H9 (cell line): ENCODE results near the gene ECEL1. TPM values are rescaled to one million over a fixed set of nuclear protein-coding genes. Genes with fewer than 3 reads are reported as not detected.

ENCODE experiments used
- DNase-seq: peaks from one replicate; pipeline ENCODE4 v3.0.0-alpha.2; 2017
- H2AFZ ChIP-seq: one replicate; pipeline ENCODE4 v1.6.1; 2013; ENCODE audit warnings: mild to moderate bottlenecking, low read length, control low read depth, moderate library complexity
- H2AK5ac ChIP-seq: 2 replicates; pipeline ENCODE4 v1.6.1; 2013; ENCODE audit warnings: low read length, control low read depth, mixed read lengths; ENCODE audit not compliant: insufficient read length
- H2BK120ac ChIP-seq: one replicate; pipeline ENCODE4 v1.6.1; 2013; ENCODE audit warnings: low read depth, mild to moderate bottlenecking, low read length, control low read depth, inconsistent platforms; ENCODE audit not compliant: poor library complexity, severe bottlenecking
- H2BK12ac ChIP-seq: 2 replicates; pipeline ENCODE4 v1.6.1; 2013; ENCODE audit warnings: low read length, control low read depth, mixed read lengths, low read depth; ENCODE audit not compliant: insufficient read length
- H2BK15ac ChIP-seq: 2 replicates; pipeline ENCODE4 v1.6.1; 2013; ENCODE audit warnings: low read depth, low read length, control low read depth
- H2BK20ac ChIP-seq: one replicate; pipeline ENCODE4 v1.6.1; 2013; ENCODE audit warnings: low read depth, mild to moderate bottlenecking, low read length, control low read depth, inconsistent platforms; ENCODE audit not compliant: poor library complexity, severe bottlenecking
- H2BK5ac ChIP-seq: 2 replicates; pipeline ENCODE4 v1.6.1; 2013; ENCODE audit warnings: low read length, control low read depth, mixed read lengths; ENCODE audit not compliant: insufficient read length
- H3K14ac ChIP-seq: 2 replicates; pipeline ENCODE4 v1.6.1; 2013; ENCODE audit warnings: low read length, control low read depth; ENCODE audit not compliant: insufficient read depth
- H3K18ac ChIP-seq: 2 replicates; pipeline ENCODE4 v1.6.1; 2013; ENCODE audit warnings: low read depth, mild to moderate bottlenecking, mixed read lengths, low read length, control low read depth; ENCODE audit not compliant: insufficient read length
- H3K23ac ChIP-seq: 2 replicates; pipeline ENCODE4 v1.6.1; 2013; ENCODE audit warnings: low read length, control low read depth, mixed read lengths, low read depth; ENCODE audit not compliant: insufficient read length
- H3K23me2 ChIP-seq: 2 replicates; pipeline ENCODE4 v1.6.1; 2013; ENCODE audit warnings: low read depth, mild to moderate bottlenecking, mixed read lengths, low read length, control low read depth; ENCODE audit not compliant: insufficient read length, poor library complexity, severe bottlenecking
- H3K27ac ChIP-seq: 2 replicates; pipeline ENCODE4 v1.5.1; 2013; ENCODE audit warnings: low read length, control low read depth, mixed read lengths, low read depth; ENCODE audit not compliant: insufficient read length
- H3K27me3 ChIP-seq: 2 replicates; pipeline ENCODE4 v1.6.1; 2013; ENCODE audit warnings: low read length, control low read depth, inconsistent platforms; ENCODE audit not compliant: insufficient read depth
- H3K4ac ChIP-seq: 2 replicates; pipeline ENCODE4 v1.6.1; 2013; ENCODE audit warnings: low read depth, mild to moderate bottlenecking, control low read depth, inconsistent platforms, low read length, moderate library complexity
- H3K4me1 ChIP-seq: 2 replicates; pipeline ENCODE4 v1.6.1; 2013; ENCODE audit warnings: low read length, control low read depth, inconsistent platforms; ENCODE audit not compliant: insufficient read depth
- H3K4me2 ChIP-seq: 2 replicates; pipeline ENCODE4 v1.6.1; 2013; ENCODE audit warnings: low read length, control low read depth, mixed read lengths; ENCODE audit not compliant: insufficient read length, insufficient read depth
- H3K56ac ChIP-seq: 2 replicates; pipeline ENCODE4 v1.6.1; 2013; ENCODE audit warnings: low read depth, mild to moderate bottlenecking, mixed read lengths, low read length, control low read depth; ENCODE audit not compliant: insufficient read length
- H3K79me1 ChIP-seq: 2 replicates; pipeline ENCODE4 v1.6.1; 2013; ENCODE audit warnings: low read depth, mild to moderate bottlenecking, moderate library complexity, low read length, control low read depth, inconsistent platforms; ENCODE audit not compliant: insufficient read depth, poor library complexity, severe bottlenecking
- H3K79me2 ChIP-seq: 2 replicates; pipeline ENCODE4 v1.6.1; 2013; ENCODE audit warnings: low read length, control low read depth, inconsistent platforms; ENCODE audit not compliant: insufficient read depth
- H3K9ac ChIP-seq: 2 replicates; pipeline ENCODE4 v1.6.1; 2013; ENCODE audit warnings: low read length, control low read depth, mixed read lengths; ENCODE audit not compliant: insufficient read length; ENCODE audit errors: extremely low read depth
- H3K9me3 ChIP-seq: one replicate; pipeline ENCODE4 v1.6.1; 2013; ENCODE audit warnings: low read depth, low read length, inconsistent platforms; ENCODE audit not compliant: control insufficient read depth
- H3T11ph ChIP-seq: one replicate; pipeline ENCODE4 v1.6.1; 2013; ENCODE audit warnings: mild to moderate bottlenecking, low read length, control low read depth, inconsistent platforms
- H4K20me1 ChIP-seq: one replicate; pipeline ENCODE4 v1.6.1; 2013; ENCODE audit not compliant: control insufficient read depth, insufficient read length, insufficient read depth
- H4K5ac ChIP-seq: 2 replicates; pipeline ENCODE4 v1.6.1; 2013; ENCODE audit warnings: low read depth, mild to moderate bottlenecking, mixed read lengths, low read length, control low read depth; ENCODE audit not compliant: insufficient read length
- H4K8ac ChIP-seq: replicated peaks from 2 replicates; pipeline ENCODE4 v1.6.1; 2013; ENCODE audit warnings: low read length, control low read depth, mixed read lengths, low read depth; ENCODE audit not compliant: insufficient read length
- H4K91ac ChIP-seq: 2 replicates; pipeline ENCODE4 v1.6.1; 2013; ENCODE audit warnings: low read depth, mild to moderate bottlenecking, moderate library complexity, mixed read lengths, low read length, control low read depth; ENCODE audit not compliant: insufficient read length
- H3K27ac Mint-ChIP-seq, 3 experiments: 2 replicates in 2 of 3; 3 replicates in 1 of 3; pipeline ENCODE4 v1.8.0; 2020 to 2021; ENCODE audit warnings: mixed read lengths in 3 of 3, mild to moderate bottlenecking in 1 of 3, moderate library complexity in 1 of 3
- H3K27me3 Mint-ChIP-seq: 2 replicates; pipeline ENCODE4 v1.8.0; 2021; ENCODE audit warnings: low read depth, mild to moderate bottlenecking, moderate library complexity, mixed read lengths
- H3K36me3 Mint-ChIP-seq, 3 experiments: 2 replicates in 2 of 3; 3 replicates in 1 of 3; pipeline ENCODE4 v1.8.0; 2020 to 2021; ENCODE audit warnings: low read depth in 3 of 3, mixed read lengths in 3 of 3; ENCODE audit not compliant: insufficient read depth in 1 of 3
- H3K4me1 Mint-ChIP-seq, 2 experiments: 2 replicates each; pipeline ENCODE4 v1.8.0; 2020; ENCODE audit warnings: mixed read lengths in 2 of 2
- H3K4me3 Mint-ChIP-seq, 2 experiments: 2 replicates in 1 of 2; 3 replicates in 1 of 2; pipeline ENCODE4 v1.8.0; 2020 to 2021; ENCODE audit warnings: mild to moderate bottlenecking in 2 of 2, mixed read lengths in 2 of 2, moderate library complexity in 1 of 2
- H3K9me3 Mint-ChIP-seq, 2 experiments: 2 replicates in 1 of 2; 3 replicates in 1 of 2; pipeline ENCODE4 v1.8.0; 2020; ENCODE audit warnings: mild to moderate bottlenecking in 2 of 2, mixed read lengths in 2 of 2, moderate library complexity in 1 of 2
- CTCF ChIP-seq: fragments of 200-600 bp; sonication (generic); conservative IDR thresholded peaks from 3 replicates; pipeline ENCODE4 v1.8.0; 2021; ENCODE audit warnings: antibody characterized with exemption, mild to moderate bottlenecking
- WGBS: extraction: QIAGEN DNeasy Blood & Tissue Kit; methylation state at CpG from one replicate; pipeline ENCODE4 v1.1.7; 2013; ENCODE audit warnings: missing lambda C conversion rate, low lambda C conversion rate, mixed read lengths; ENCODE audit not compliant: insufficient read length; ENCODE audit errors: extremely low coverage; 5-methylcytosine and 5-hydroxymethylcytosine counted together
- total RNA-seq: library from RNA; stranded (reverse); gene quantifications from 2 replicates; pipeline ENCODE4 v1.2.1, GENCODE V29; 2021

ECEL1 gene
- total RNA-seq, 1 experiment from 2014 or later: 8.4 TPM

DNA sequence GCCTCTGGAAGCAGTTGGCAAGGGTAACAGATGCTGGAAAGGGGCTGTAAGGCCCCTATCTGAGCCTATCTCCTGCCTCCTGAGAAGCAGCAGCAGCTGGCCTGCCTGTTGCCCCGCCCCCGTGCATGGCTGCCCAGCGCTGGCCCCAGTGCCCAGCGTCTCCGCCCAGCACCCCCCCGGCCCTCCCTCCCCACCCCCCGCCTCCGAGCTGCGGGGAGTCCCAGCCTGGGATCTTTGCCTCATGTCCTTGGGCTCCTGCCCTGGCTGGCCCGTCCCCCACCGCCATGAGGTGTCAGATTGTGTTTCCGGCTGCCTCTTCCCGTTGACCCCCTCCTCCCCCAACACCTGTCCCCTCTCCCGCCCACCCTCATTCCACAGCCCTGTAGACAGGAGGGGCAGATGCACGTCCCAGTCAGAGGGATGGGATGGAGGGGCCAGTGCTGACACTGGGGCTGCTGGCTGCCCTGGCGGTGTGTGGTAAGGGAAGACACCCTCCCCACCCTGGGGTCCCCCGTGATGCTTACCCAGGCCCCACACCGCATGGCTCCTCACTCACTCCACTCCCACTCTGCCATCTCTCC is 38.2 kb upstream of the ECEL1 start, which contains the start of gene CHRND:
TSS of gene CHRND (plus strand) at position 370 of the 581 bp plus-strand sequence. CDS start at position 426, 56 bp downstream.
- Mint-ChIP-seq H3K4me1 (peaks cover 9 to 31% of the 10 kb centered on the region in 2 experiments), H3K27me3 (peaks cover 75% of the 10 kb centered on the region)
- peaks cover 15% of the 10 kb centered on the region for H3K27me3 ChIP-seq

More for the DNA sequence above, 38.2 kb upstream of the ECEL1 start, which contains the start of gene CHRND:
- H3K36me3 Mint-ChIP-seq: peaks cover 0 to 1% (median 0%) of the 10 kb centered on the region in 3 experiments; a peak in 1 of 7 replicates
- no peak within 1 kb of the TSS for H3K9ac ChIP-seq
- H2BK20ac ChIP-seq: no peak within 1 kb of the TSS
- H2BK15ac ChIP-seq: no peak within 1 kb of the TSS
- H2AK5ac ChIP-seq: no peak within 1 kb of the TSS
- no peak within 1 kb of the TSS for H4K8ac ChIP-seq
- H3K79me2 ChIP-seq: no peaks in the 10 kb centered on the region
- H2AFZ ChIP-seq: no peak within 1 kb of the TSS
- no peak within 1 kb of the TSS for H3K14ac ChIP-seq
- no peak within 1 kb of the TSS for H2BK12ac ChIP-seq
- H3K18ac ChIP-seq: no peak within 1 kb of the TSS
- H3K4me2 ChIP-seq: no peak within 1 kb of the TSS
- no peak within 1 kb of the TSS; a peak in 1 of 5 replicates for H3K4me3 Mint-ChIP-seq
- H3T11ph ChIP-seq: no peak within 1 kb of the TSS
- TF ChIP-seq CTCF: no peak
- no peak within 1 kb of the TSS for H2BK5ac ChIP-seq
- no peaks in the 10 kb centered on the region for H3K9me3 Mint-ChIP-seq
- no peak within 1 kb of the TSS for H3K56ac ChIP-seq
- H3K79me1 ChIP-seq: no peaks in the 10 kb centered on the region
- peaks cover 14% of the 10 kb centered on the region for H3K23me2 ChIP-seq
- no peak within 1 kb of the TSS for H4K5ac ChIP-seq
- H3K4me1 ChIP-seq: no peaks in the 10 kb centered on the region
- H4K91ac ChIP-seq: no peak within 1 kb of the TSS
- no peak within 1 kb of the TSS for H3K27ac ChIP-seq
- H3K4ac ChIP-seq: no peak within 1 kb of the TSS
- no peak within 1 kb of the TSS for H2BK120ac ChIP-seq
- no CpG with 5 or more reads among the region's 18 CpGs for WGBS
- no peaks in the 10 kb centered on the region for H3K9me3 ChIP-seq
- H3K23ac ChIP-seq: no peak within 1 kb of the TSS
- H3K27ac Mint-ChIP-seq: no peak within 1 kb of the TSS
- H4K20me1 ChIP-seq: no peaks in the 10 kb centered on the region
- no peak for DNase-seq
